Endothelial cell of umbilical vein (primary cell): ENCODE data around the gene C1GALT1C1. TPM values are rescaled to one million over a fixed set of nuclear protein-coding genes. Genes with fewer than 3 reads are reported as not detected.

Experiments
- BruUV-seq: library from RNA; stranded (reverse); fragments of 400-500 nt; replicated peaks from 2 replicates; lab custom pipeline; 2021; lab: Mats Ljungman, UMichigan
- CTCF ChIA-PET: fragments of 300-600, 350-600 bp; sonication (Branson Sonifier 250); formaldehyde crosslinking; loops from one replicate; lab custom pipeline; 2021; ENCODE audit warnings: antibody characterized with exemption, inconsistent platforms; lab: Charles Lee
- POLR2A ChIA-PET: fragments of 300-600, 350-600 bp; sonication (Branson Sonifier 250); formaldehyde crosslinking; loops from one replicate; lab custom pipeline; 2021; ENCODE audit warnings: antibody characterized with exemption, inconsistent platforms; lab: Charles Lee
- DNase-seq: peaks from one replicate; pipeline ENCODE4 v3.0.0-alpha.2; 2011; ENCODE audit warnings: low read depth, low spot score
- FAIRE-seq: peaks from 2 replicates; lab custom pipeline; 2011; peaks lifted over from hg19 to GRCh38; lab: Jason Lieb, UNC
- H2AFZ ChIP-seq: 2 replicates; pipeline ENCODE4 v1.6.0; 2012; ENCODE audit warnings: low read depth, low read length, control low read depth, inconsistent platforms
- H3K27ac ChIP-seq: 2 replicates; pipeline ENCODE4 v1.5.1; 2011; ENCODE audit warnings: low read depth, mild to moderate bottlenecking, control low read depth, low read length, moderate library complexity; ENCODE audit not compliant: insufficient read depth
- H3K27me3 ChIP-seq, 2 experiments: 2 replicates each; pipeline versions ENCODE4 v1.6.0 to v1.6.1; 2011; ENCODE audit warnings: low read length in 2 of 2, mixed read lengths in 1 of 2; ENCODE audit not compliant: control insufficient read depth in 2 of 2, insufficient read depth in 2 of 2
- H3K36me3 ChIP-seq, 2 experiments: 2 replicates in 1 of 2; 3 replicates in 1 of 2; pipeline ENCODE4 v1.5.1; 2011; ENCODE audit warnings: low read length in 2 of 2, mild to moderate bottlenecking in 1 of 2, moderate library complexity in 1 of 2; ENCODE audit not compliant: control insufficient read depth in 2 of 2, insufficient read depth in 2 of 2; ENCODE audit errors: extremely low read depth in 1 of 2
- H3K4me1 ChIP-seq: 3 replicates; pipeline ENCODE4 v1.5.1; 2011; ENCODE audit warnings: mild to moderate bottlenecking, low read length; ENCODE audit not compliant: control insufficient read depth, insufficient read depth; ENCODE audit errors: extremely low read depth
- H3K4me2 ChIP-seq: 2 replicates; pipeline ENCODE4 v1.6.1; 2011; ENCODE audit warnings: low read length, control low read depth, mixed read lengths; ENCODE audit not compliant: insufficient read depth
- H3K4me3 ChIP-seq, 3 experiments: fragments of 200-600 bp in 1 of 3; sonication (generic), shearing (Covaris generic) in 1 of 3; replicated peaks in 1 of 3; 2 replicates each; pipeline ENCODE4 v1.5.1; 2011 to 2016; ENCODE audit warnings: control low read depth in 3 of 3, low read length in 3 of 3, mild to moderate bottlenecking in 2 of 3, inconsistent platforms in 1 of 3, low read depth in 1 of 3, moderate library complexity in 1 of 3; ENCODE audit not compliant: insufficient read depth in 1 of 3
- H3K79me2 ChIP-seq: 2 replicates; pipeline ENCODE4 v1.6.0; 2012; ENCODE audit warnings: low read length, inconsistent platforms; ENCODE audit not compliant: control insufficient read depth, insufficient read depth
- H3K9ac ChIP-seq: replicated peaks from 2 replicates; pipeline ENCODE3; 2011; ENCODE audit warnings: low read length, control low read depth; ENCODE audit not compliant: insufficient read depth; ENCODE audit errors: extremely low read depth
- H3K9me1 ChIP-seq: replicated peaks from 3 replicates; pipeline ENCODE4 v1.6.0; 2011; ENCODE audit warnings: mild to moderate bottlenecking, low read length; ENCODE audit not compliant: control insufficient read depth, insufficient read depth; ENCODE audit errors: extremely low read depth
- H3K9me3 ChIP-seq: replicated peaks from 2 replicates; pipeline ENCODE4 v1.5.1; 2012; ENCODE audit warnings: low read length, inconsistent platforms; ENCODE audit not compliant: control insufficient read depth, insufficient read depth
- H4K20me1 ChIP-seq: replicated peaks from 2 replicates; pipeline ENCODE3; 2011; ENCODE audit warnings: mild to moderate bottlenecking, low read length; ENCODE audit not compliant: control insufficient read depth, insufficient read depth; ENCODE audit errors: extremely low read depth
- CTCF ChIP-seq, 2 donors: IDR thresholded peaks; 1 replicate in 1 of 2; 2 replicates in 1 of 2; pipeline ENCODE4 v1.5.1; 2011; ENCODE audit warnings: low read length in 2 of 2, mild to moderate bottlenecking in 2 of 2, moderate library complexity in 2 of 2, control low read depth in 1 of 2, inconsistent platforms in 1 of 2, low read depth in 1 of 2; ENCODE audit not compliant: insufficient read depth in 1 of 2; ENCODE audit errors: extremely low read depth in 1 of 2
- EZH2 ChIP-seq: IDR thresholded peaks from 2 replicates; pipeline ENCODE4 v1.6.1; 2012; ENCODE audit warnings: borderline replicate concordance, low read depth, mild to moderate bottlenecking, moderate library complexity, low read length, inconsistent platforms; ENCODE audit not compliant: severe bottlenecking
- FOS ChIP-seq: IDR thresholded peaks from 2 replicates; pipeline ENCODE4 v1.6.1; 2011; ENCODE audit warnings: mild to moderate bottlenecking, low read length, moderate library complexity, borderline replicate concordance; ENCODE audit not compliant: insufficient read depth
- GATA2 ChIP-seq: IDR thresholded peaks from 2 replicates; pipeline ENCODE4 v1.7.0; 2011; ENCODE audit warnings: low read depth, mild to moderate bottlenecking, moderate library complexity, mixed read lengths, low read length; ENCODE audit not compliant: insufficient read length, insufficient read depth
- JUN ChIP-seq: IDR thresholded peaks from 2 replicates; pipeline ENCODE4 v1.6.1; 2011; ENCODE audit warnings: borderline replicate concordance, low read depth; ENCODE audit not compliant: insufficient read length, insufficient read depth
- MYC ChIP-seq: IDR thresholded peaks from one replicate; pipeline ENCODE4 v1.6.1; 2011; ENCODE audit warnings: mild to moderate bottlenecking, low read depth, low read length
- POLR2A ChIP-seq: IDR thresholded peaks from 2 replicates; pipeline ENCODE4 v1.6.1; 2012; ENCODE audit warnings: low read depth, mild to moderate bottlenecking, control low read depth, low read length
- POLR2AphosphoS5 ChIP-seq: IDR thresholded peaks from 2 replicates; pipeline ENCODE4 v1.6.1; 2012; ENCODE audit warnings: low read depth, mild to moderate bottlenecking, control low read depth, low read length, moderate library complexity; ENCODE audit not compliant: insufficient read depth
- dilution Hi-C: fragments of 300-500 bp; cut with MboI; formaldehyde crosslinking; loops from one replicate; pipeline ENCODE4 v1.15.0; 2019; ENCODE audit warnings: low sequenced_read_pairs; ENCODE audit not compliant: extremely low pct_ligation_motif_present
- intact Hi-C: fragments of 100-400 bp; cut with micrococcal nuclease; formaldehyde crosslinking; loops from one replicate; pipeline ENCODE4 v1.10.0; 2022
- polyA plus RNA-seq, 4 experiments: library from polyadenylated mRNA; depleted of rRNA in 3 of 4; stranded (reverse) in 3 of 4; unstranded in 1 of 4; fragments of >200 nt; gene quantifications; 2 replicates each; pipeline versions ENCODE4 v1.2.1 to v1.2.3, GENCODE V29; 2011 to 2012; ENCODE audit warnings: missing spikeins in 1 of 4
- total RNA-seq: library from RNA; stranded (reverse); gene quantifications from 2 replicates; pipeline ENCODE4 v1.2.3, GENCODE V29; 2021
- TF ChIP-seq, protein P1 (sequence below): IDR thresholded peaks from 2 replicates; pipeline ENCODE4 v1.6.1; 2011; ENCODE audit not compliant: insufficient read depth, insufficient read length

The C1GALT1C1 gene
- total and polyA plus RNA-seq, 2 donors (not counting 3 experiments of a cell fraction or from before 2014, with no cell fraction given): 28.6 to 32.9 TPM

- intact Hi-C loops (no loop called here), dilution Hi-C loops (no loop called here)
- Histone ChIP-seq H3K4me2 (no peak overlapping the region), H3K27me3 (no peaks in the 10 kb centered on the region), H3K79me2 (no peaks in the 10 kb centered on the region), H3K4me3 (no peak overlapping the region), H3K4me1 (peaks cover 9% of the 10 kb centered on the region), H3K36me3 (no peaks in the 10 kb centered on the region), H3K9me1 (no peaks in the 10 kb centered on the region), H3K9me3 (no peaks in the 10 kb centered on the region), H3K9ac (no peak overlapping the region), H3K27ac (no peak overlapping the region), H4K20me1 (no peaks in the 10 kb centered on the region), H2AFZ (peak overlapping the region; percentile 73)
- POLR2A ChIA-PET: no interaction called here
- CTCF ChIA-PET: no interaction called here
- no TSS peak for BruUV-seq
- DNase-seq (peak; percentile 17), FAIRE-seq (peak; percentile 97)
- TF ChIP-seq FOS (no peak), MYC (no peak), CTCF (IDR thresholded peaks at IDR 0.05; ENCODE audit: extremely low read depth in 1 of 2, insufficient read depth in 1 of 2, low read depth in 1 of 2, low read length in 2 of 2) (no peak), POLR2AphosphoS5 (no peak), GATA2 (no peak), POLR2A (no peak), JUN (no peak), EZH2 (no peak)
- TF ChIP-seq, protein P1, sequence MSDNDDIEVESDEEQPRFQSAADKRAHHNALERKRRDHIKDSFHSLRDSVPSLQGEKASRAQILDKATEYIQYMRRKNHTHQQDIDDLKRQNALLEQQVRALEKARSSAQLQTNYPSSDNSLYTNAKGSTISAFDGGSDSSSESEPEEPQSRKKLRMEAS: no peak
Measured at GRCh38 chrX:120647127-120647526, 17.3 kb upstream of the C1GALT1C1 start.
